OCI-LY7 (cell line): ENCODE data around the gene SLIT3. TPM values are rescaled to one million over a fixed set of nuclear protein-coding genes. Genes with fewer than 3 reads are reported as not detected.
A peak's percentile ranks its signal among the peaks of the same experiment; 100 is the strongest.

Source experiments
- BruUV-seq: library from RNA; stranded (reverse); fragments of 400-500 nt; replicated peaks from 2 replicates; lab custom pipeline; 2021; lab: Mats Ljungman, UMichigan
- CTCF ChIA-PET: fragments of 300-600 bp; sonication (Branson Sonifier 250); formaldehyde crosslinking; loops from one replicate; lab custom pipeline; 2022; ENCODE audit warnings: antibody characterized with exemption; ENCODE audit not compliant: unreplicated experiment; lab: Charles Lee
- POLR2A ChIA-PET: fragments of 300-600 bp; sonication (Branson Sonifier 250); formaldehyde crosslinking; loops from one replicate; lab custom pipeline; 2022; ENCODE audit warnings: antibody characterized with exemption; lab: Charles Lee
- DNase-seq: peaks from one replicate; pipeline ENCODE4 v3.0.0-alpha.2; 2015; ENCODE audit warnings: low spot score
- H2AFZ ChIP-seq: fragments of 200-600 bp; sonication (generic), shearing (Covaris generic); 2 replicates; pipeline ENCODE4 v1.6.1; 2014; ENCODE audit warnings: mild to moderate bottlenecking, antibody characterized with exemption, low read length, moderate library complexity
- H3K27ac ChIP-seq: fragments of 200-600 bp; sonication (generic); 2 replicates; pipeline ENCODE4 v1.5.1; 2014; ENCODE audit warnings: mixed run types, low read depth, mild to moderate bottlenecking, moderate library complexity, low read length, inconsistent platforms; ENCODE audit not compliant: poor library complexity, severe bottlenecking
- H3K36me3 ChIP-seq: fragments of 200-600 bp; sonication (generic); 2 replicates; pipeline ENCODE4 v1.6.1; 2014; ENCODE audit warnings: mild to moderate bottlenecking, antibody characterized with exemption, low read length, moderate library complexity, mixed read lengths; ENCODE audit not compliant: insufficient read depth
- H3K4me1 ChIP-seq: fragments of 200-600 bp; sonication (generic); 2 replicates; pipeline ENCODE4 v1.5.1; 2014; ENCODE audit warnings: mild to moderate bottlenecking, low read length; ENCODE audit not compliant: insufficient read depth, poor library complexity, severe bottlenecking
- H3K4me2 ChIP-seq: fragments of 200-600 bp; sonication (generic); 2 replicates; pipeline ENCODE4 v1.6.1; 2014; ENCODE audit warnings: mild to moderate bottlenecking, low read length
- H3K4me3 ChIP-seq: fragments of 200-600 bp; sonication (generic); 2 replicates; pipeline ENCODE4 v1.5.1; 2014; ENCODE audit warnings: mild to moderate bottlenecking, low read depth, low read length; ENCODE audit not compliant: poor library complexity, severe bottlenecking
- H3K79me2 ChIP-seq: fragments of 200-600 bp; sonication (generic); 2 replicates; pipeline ENCODE4 v1.6.1; 2016; ENCODE audit warnings: low read depth, mild to moderate bottlenecking, low read length, moderate library complexity, mixed read lengths; ENCODE audit not compliant: insufficient read depth
- H3K9me2 ChIP-seq: fragments of 200-600 bp; sonication (generic); 2 replicates; pipeline ENCODE4 v1.6.1; 2016; ENCODE audit warnings: mild to moderate bottlenecking, low read length, mixed read lengths; ENCODE audit not compliant: insufficient read depth
- H3K9me3 ChIP-seq: fragments of 200-600 bp; sonication (generic); 2 replicates; pipeline ENCODE4 v1.6.1; 2014; ENCODE audit warnings: mild to moderate bottlenecking, mixed run types, low read length, mixed read lengths
- H4K20me1 ChIP-seq: fragments of 200-600 bp; sonication (generic); 2 replicates; pipeline ENCODE4 v1.6.1; 2014; ENCODE audit warnings: mild to moderate bottlenecking, antibody characterized with exemption, low read length, moderate library complexity, mixed read lengths; ENCODE audit not compliant: insufficient read depth
- EZH2phosphoT487 ChIP-seq: fragments of 200-600 bp; sonication (generic); IDR thresholded peaks from 2 replicates; pipeline ENCODE4 v1.6.1; 2018; ENCODE audit warnings: low read depth, borderline replicate concordance, mild to moderate bottlenecking, mixed run types, antibody characterized with exemption, low read length, moderate library complexity, mixed read lengths
- intact Hi-C: fragments of 100-400 bp; cut with micrococcal nuclease; formaldehyde crosslinking; loops from one replicate; pipeline ENCODE4 v1.10.0; 2022; ENCODE audit not compliant: unreplicated experiment
- total RNA-seq, 2 experiments: library from RNA; depleted of rRNA in 1 of 2; stranded (reverse); fragments of >200 nt in 1 of 2; shearing (Covaris generic) in 1 of 2; gene quantifications; 2 replicates each; pipeline ENCODE4 v1.2.3, GENCODE V29; 2014 to 2022
- TF ChIP-seq, protein P1 (sequence below): fragments of 200-600 bp; sonication (generic); conservative IDR thresholded peaks from 2 replicates; pipeline ENCODE4 v1.5.1; 2014; ENCODE audit warnings: mild to moderate bottlenecking, antibody characterized with exemption, low read length, moderate library complexity, mixed read lengths

SLIT3 gene
- total RNA-seq, 2 experiments from 2014 or later: not detected

GRCh38 chr5:168987543-168988300 lies 313.2 kb downstream of the SLIT3 start:
- TF ChIP-seq EZH2phosphoT487: no peak
- TF ChIP-seq, protein P1, sequence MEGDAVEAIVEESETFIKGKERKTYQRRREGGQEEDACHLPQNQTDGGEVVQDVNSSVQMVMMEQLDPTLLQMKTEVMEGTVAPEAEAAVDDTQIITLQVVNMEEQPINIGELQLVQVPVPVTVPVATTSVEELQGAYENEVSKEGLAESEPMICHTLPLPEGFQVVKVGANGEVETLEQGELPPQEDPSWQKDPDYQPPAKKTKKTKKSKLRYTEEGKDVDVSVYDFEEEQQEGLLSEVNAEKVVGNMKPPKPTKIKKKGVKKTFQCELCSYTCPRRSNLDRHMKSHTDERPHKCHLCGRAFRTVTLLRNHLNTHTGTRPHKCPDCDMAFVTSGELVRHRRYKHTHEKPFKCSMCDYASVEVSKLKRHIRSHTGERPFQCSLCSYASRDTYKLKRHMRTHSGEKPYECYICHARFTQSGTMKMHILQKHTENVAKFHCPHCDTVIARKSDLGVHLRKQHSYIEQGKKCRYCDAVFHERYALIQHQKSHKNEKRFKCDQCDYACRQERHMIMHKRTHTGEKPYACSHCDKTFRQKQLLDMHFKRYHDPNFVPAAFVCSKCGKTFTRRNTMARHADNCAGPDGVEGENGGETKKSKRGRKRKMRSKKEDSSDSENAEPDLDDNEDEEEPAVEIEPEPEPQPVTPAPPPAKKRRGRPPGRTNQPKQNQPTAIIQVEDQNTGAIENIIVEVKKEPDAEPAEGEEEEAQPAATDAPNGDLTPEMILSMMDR: peak; percentile 95
- Histone ChIP-seq H3K9me2 (no peaks in the 10 kb centered on the region), H3K9me3 (no peaks in the 10 kb centered on the region), H4K20me1 (no peaks in the 10 kb centered on the region), H3K4me2 (no peak overlapping the region), H3K4me1 (peaks cover 7% of the 10 kb centered on the region), H3K27ac (no peak overlapping the region), H2AFZ (no peak overlapping the region), H3K4me3 (no peak overlapping the region), H3K36me3 (no peaks in the 10 kb centered on the region), H3K79me2 (no peaks in the 10 kb centered on the region)
- BruUV-seq: no TSS peak
- POLR2A ChIA-PET: interaction anchor here (0.5 to 0.9 kb wide), 2 partner anchors 8 to 236 kb away, joined by 3 read pairs; no protein-coding TSS in a partner anchor
- CTCF ChIA-PET: no interaction called here
- DNase-seq: peak; percentile 51
- intact Hi-C loops: loop anchor here (1.0 to 2.0 kb wide), 2 partner anchors 315 to 594 kb away; no protein-coding TSS in a partner anchor

GRCh38 chr5:168985454-168985853 lies 315.5 kb downstream of the SLIT3 start:
- intact Hi-C loops: no loop called here
- CTCF ChIA-PET: no interaction called here

More at GRCh38 chr5:168985454-168985853, 315.5 kb downstream of the SLIT3 start:
- H3K9me2 ChIP-seq: no peaks in the 10 kb centered on the region
- no peak for DNase-seq
- POLR2A ChIA-PET: no interaction called here
- H3K79me2 ChIP-seq: no peaks in the 10 kb centered on the region
- BruUV-seq: no TSS peak
- TF ChIP-seq, protein P1: no peak
- TF ChIP-seq EZH2phosphoT487: no peak
- no peak overlapping the region for H3K27ac ChIP-seq
- H3K4me3 ChIP-seq: no peak overlapping the region
- H3K36me3 ChIP-seq: no peaks in the 10 kb centered on the region
- no peaks in the 10 kb centered on the region for H3K9me3 ChIP-seq
- peaks cover 7% of the 10 kb centered on the region for H3K4me1 ChIP-seq
- H2AFZ ChIP-seq: no peak overlapping the region
- no peaks in the 10 kb centered on the region for H4K20me1 ChIP-seq
- no peak overlapping the region for H3K4me2 ChIP-seq
